Right ventricle myocardium inferior (tissue), 1 donor: Measurements from ENCODE around the gene ARMC12. TPM values are rescaled to one million over a fixed set of nuclear protein-coding genes. Genes with fewer than 3 reads are reported as not detected.

Experiments
- ATAC-seq: fragments of 200-7000 bp; cut with Tn5 transposase; one replicate; pipeline ENCODE4 v1.9.1; 2020; ENCODE audit warnings: mild to moderate bottlenecking, moderate library complexity
- DNase-seq: peaks from one replicate; pipeline ENCODE4 v3.0.0; 2021; ENCODE audit errors: missing footprints
- intact Hi-C: fragments of 100-400 bp; cut with DNase I; formaldehyde crosslinking; loops from one replicate; pipeline ENCODE4 v1.11.0; 2022
- total RNA-seq: library from RNA; stranded (reverse); fragmentation: NEBNext Ultra II Directional; extraction: Animal tissue kit (Norgen Biotek cat#: 25700); gene quantifications from one replicate; pipeline ENCODE4 v1.2.1, GENCODE V29; 2021
- donor health status: DM: no; HTN: yes; CAD: no; lungs with severe emphysema.

The ARMC12 gene
- total RNA-seq, 1 donor from 2014 or later, result not detected

DNA sequence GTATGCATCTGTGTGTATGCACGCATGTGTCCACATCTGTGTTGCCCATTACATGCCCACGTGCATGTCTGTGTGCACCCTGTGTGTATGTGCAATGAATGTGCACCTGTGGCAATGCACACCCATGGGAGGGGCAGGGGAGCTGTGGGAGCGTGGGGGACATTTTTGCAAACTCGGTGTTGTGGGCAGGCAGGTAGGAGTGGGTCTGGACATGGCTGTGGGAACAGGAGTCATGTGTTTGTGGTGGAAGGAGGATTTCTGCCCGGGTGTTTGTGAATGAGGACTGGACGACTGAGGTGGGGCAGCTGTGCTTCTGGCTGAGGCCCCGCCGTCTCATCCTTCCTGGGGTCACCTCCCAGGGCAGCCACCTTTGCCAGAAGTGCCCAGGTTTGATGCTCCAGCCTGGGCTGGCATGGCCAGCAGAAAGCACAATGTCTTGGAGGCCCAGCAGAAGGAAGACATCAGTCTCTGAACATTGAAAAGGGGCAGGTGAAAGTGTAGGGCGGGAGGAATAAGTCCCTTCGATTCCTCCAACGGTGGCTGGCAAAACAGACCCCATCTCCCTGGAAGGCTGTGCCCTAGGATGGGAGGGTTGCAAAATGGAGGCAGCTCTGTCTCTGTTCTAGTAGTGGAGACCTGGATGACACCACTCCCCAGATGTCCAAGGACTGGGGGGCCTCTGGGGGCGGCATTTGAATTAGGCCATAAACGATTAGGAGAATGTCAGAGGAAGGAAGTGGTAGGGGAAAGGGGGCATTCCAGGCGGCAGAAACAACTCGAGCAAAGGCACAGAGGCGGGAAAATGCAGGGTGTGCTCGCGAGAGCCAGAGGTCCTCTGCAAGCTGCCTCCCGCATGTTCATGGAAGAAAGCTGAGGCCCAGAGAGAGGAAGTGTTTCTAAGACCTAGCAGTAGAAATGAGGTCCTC, 19.1 kb upstream of the ARMC12 start:
- ATAC-seq (no peak), DNase-seq (no peak)
- intact Hi-C loops, result no loop called here

DNA sequence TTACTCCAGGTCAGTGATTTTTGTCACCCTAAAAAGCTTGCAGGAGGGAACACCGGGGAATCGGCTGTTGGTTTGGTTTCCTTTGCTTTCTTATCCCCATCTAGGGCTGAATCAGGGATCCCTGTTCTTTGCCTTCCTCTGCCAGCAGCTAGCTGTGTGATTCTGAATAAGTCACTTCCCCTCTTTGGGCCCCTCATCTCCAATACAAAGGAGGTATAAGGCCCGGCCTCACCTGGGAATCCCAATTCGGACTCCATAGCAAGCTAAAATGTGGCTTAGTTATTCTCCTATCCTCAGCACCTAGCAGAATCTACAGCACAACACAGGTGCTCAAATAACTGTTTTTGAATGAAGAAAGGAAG, 18.5 kb upstream of the ARMC12 start:
- intact Hi-C loops, result no loop called here
- no peak for ATAC-seq
- no peak for DNase-seq

DNA sequence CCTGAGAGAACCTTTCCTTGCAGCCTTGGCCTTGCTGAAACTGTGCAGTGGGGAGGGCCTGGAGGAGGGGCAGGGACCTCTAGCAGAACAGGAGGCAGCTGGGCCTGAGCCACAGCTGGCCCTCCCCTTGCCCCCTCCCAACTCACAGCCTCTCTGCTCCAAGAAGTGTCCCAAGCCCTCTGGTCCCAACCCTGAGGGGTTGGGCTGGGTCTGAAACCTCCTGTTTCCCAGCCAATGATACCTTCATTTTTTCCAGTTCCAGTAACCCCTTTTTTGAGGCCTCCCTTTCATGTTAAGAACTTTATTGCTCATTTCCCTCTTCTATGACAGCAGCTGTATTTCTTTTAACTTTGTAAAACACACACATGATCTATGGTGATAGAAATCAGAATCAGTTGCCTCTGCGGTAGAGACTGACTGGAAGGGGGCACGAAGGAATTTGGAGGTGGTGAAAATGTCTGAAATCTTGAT, 17.9 kb upstream of the ARMC12 start:
- peak; percentile 34 for ATAC-seq
- DNase-seq, result no peak
- intact Hi-C loops, result no loop called here

DNA sequence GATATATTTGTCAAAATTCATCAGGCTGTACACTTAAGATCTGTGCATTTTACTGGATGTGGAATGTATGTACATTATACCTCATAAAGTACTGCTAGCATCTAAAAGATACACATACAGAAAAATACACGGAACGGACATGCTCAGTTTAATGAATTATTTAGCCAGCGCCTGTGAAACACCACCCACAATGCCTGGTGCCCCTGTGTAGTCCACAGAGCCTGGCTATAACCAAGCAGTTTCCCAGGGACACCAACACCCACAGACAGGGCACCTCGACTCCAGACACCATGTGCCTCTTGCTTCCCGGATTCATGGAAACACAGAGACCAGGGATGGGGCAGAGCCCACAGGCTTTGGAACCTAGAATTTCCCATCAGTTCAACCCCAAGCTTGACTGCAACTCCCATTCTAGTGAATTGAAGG, 17.4 kb upstream of the ARMC12 start:
- no peak for DNase-seq
- intact Hi-C loops, result no loop called here
- ATAC-seq, result peak; percentile 5

DNA sequence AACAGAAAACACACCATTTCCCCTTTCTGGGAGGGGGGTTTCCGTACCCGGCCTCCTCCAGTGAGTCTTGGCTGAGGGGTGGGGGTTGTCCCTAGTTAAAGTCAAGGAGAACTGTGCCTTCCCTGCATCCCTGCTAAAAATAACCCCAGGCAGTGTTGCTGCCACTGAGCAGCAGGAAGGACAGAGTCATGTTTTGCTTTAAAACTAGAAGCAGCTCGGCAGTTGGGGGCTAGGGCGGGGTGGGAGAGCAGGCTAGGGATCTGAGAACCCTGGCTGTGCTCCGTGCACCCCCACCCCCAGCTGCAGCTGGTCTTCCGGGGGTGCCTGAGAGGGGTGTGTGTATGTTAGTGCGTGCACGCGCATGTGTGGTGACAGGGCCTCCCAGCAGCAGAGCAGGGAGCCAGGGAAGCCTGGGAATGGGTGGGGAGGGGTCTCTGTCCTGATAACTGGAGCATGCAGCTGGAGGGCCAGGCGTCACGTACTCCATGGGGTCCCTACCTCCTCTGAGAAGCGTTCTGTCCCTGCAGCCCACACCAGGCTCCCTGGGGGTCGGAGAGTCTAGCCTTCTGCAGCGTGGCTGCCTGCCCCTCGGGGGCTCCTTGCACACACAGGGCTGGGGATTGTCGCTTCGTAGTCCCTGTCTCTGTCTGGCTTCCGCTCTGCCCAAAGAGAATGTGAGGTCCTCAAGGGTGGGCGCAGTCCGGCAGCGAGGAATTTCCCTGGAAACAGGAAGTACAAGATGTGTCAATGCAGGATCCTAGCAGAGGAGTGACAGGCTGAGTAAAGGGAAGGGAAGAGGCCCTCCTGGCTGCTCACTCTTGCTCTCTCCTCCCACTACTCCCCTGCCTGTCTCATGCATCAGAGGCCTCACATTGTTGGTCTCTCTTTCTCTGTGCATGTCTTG, 16.8 kb upstream of the ARMC12 start:
- intact Hi-C loops, result no loop called here
- peak; percentile 55 for ATAC-seq
- DNase-seq, result peak; percentile 85

DNA sequence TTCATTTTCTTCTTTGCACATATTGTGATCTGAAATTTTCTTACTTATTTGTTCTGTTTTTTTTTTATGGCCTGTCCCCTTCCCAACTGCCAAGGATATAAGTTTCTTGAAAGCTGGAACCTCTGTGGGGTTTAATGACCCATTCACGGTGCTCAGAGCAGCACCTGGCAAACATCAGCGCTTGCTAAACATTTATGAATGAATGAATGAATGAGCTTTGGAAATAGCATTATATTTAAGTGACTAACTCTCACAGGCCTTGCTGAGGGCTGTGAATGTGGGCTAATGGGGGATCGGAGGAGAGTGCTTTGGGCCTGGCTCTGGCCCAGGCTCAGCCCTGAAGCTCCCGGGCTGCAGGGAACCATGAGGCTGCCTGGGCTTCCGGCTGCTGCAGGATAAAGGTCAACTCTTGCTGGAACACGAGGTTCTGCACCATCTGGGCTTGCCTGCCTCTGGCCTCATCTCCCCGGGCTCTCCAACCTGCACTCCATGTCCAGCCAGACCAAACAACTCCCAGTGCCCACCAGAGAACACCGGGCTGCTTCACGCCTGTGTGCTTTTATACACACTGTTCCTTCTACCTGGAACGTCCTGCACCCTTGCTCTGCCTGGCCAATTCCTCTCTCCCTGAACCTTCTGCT, 14.6 kb upstream of the ARMC12 start:
- peak; percentile 35 for ATAC-seq
- peak; percentile 84 for DNase-seq
- intact Hi-C loops, result loop anchor here (1.0 kb wide), 1 partner anchor 31 kb away; no protein-coding TSS in a partner anchor

DNA sequence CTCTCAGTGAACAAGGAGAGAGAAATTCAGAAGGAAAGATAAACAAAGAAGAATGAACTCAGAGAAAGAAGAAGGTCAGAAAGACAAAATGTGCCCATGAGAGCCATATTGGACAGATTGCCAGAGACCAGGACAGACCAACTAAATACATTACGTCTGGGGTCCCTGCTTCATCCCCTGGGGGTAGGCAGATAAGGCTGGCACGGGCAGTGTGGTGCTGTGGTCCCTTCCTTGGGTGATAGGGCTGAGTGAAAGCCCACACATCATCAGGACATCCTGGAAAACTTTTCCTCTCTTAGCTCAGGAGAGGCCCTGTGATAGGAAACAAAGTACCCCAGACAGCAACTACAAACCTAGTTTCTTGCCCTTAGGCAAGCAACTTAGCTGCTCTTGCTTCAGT, 13.2 kb upstream of the ARMC12 start:
- ATAC-seq (no peak), DNase-seq (no peak)
- intact Hi-C loops, result no loop called here

DNA sequence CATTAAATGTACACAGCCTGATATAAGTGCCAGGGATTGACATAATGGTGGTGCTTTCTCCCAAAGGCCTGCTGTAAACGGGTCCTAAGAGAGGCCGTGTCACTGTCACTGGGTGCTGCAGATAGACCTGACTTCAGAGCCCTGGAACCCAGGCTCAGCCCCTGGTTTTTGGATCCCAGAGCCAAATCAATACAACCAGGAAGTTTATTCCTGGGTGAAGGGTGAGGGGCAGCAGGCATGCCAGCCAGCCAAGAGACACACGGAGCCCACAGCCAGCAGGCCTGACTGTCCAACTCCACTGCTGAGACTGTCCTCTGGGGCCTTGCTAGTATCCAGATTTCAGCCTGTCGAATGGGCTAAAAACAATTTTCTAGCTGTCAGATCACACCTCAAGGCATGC, 12.8 kb upstream of the ARMC12 start:
- intact Hi-C loops, result no loop called here
- no peak for ATAC-seq
- DNase-seq, result no peak

DNA sequence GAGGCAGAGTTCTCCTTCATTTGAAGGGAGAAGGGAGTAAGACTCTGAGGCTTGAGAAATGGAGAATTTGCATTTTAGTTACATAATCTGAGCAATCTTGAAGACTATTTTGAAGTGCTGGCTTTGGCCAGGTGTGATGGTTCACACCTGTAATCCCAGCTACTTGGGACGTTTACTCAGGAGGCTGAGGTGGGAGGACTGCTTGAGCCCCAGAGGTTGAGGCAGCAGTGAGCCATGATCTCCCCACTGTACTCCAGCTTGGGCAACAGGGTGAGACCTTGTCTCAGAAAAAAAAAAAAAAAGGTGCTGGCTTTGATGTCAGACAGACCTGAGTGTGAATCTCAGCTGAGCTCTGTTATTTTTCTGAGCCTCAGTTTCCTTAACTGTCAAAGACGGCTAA, 12.4 kb upstream of the ARMC12 start:
- intact Hi-C loops, result no loop called here
- DNase-seq (no peak), ATAC-seq (no peak)

DNA sequence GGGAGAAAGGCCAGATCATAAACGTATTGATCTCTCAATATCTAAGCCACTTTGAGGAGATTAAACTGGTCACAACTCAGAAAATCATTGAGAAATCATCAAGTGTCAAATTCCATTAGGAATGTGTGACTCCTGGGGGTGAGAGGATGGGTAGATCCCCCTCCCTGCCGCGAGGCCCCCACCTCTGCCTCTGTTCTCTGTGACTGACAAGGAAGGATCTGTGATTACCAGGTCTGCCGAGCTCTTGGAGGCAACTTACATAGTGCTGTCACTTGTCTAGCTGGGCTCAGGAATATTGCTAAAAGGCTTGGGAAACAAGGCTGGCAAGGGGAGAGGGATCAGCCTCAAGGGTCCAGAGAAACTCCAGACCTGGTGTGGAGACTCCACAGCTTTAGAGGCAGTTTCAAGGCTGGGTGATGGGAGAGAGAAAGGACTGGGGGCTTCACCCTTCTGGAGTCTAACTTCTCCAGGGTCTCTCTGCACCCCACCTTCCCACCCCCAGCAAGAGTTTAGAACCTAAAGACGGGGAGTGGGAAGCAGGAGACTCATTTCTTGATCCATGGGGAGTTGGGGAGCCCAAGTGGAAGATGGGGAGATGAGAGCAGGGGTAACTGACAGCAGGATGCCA, 11.6 kb upstream of the ARMC12 start:
- intact Hi-C loops, result no loop called here
- no peak for ATAC-seq
- DNase-seq, result no peak

DNA sequence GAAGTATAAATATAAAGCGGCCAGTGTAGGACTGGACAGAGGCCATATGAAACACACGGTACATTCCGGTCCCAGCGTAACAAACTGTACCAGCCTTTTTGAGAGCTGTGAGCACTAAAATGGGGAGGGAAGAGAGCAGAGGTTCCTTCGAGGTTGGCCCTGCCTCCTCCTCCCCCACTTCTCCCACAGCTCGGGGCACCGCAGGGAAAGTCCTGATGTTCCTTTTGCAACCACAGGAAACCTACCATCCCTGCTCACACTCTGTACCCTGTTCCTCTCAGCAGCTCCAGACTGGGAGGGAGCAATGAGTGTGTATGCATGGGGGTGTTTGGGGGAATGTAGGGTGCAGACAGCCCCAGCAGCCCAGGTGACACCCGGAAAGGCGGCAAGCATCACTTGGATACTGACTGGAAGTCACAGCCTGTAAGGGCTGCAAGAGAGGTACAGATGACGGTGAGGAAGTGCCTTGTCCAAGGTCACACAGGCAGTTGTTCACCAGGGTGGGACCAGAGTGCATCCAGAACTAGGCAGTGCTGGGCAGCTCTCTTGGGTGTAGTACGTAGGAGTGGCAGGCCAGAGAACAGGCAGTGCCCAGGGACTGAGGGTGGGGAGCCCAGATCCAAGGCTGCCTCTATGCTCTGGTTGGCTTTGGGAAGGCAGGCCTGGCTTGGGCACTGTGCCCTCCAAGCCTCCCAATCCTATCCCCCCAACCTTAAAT, 11.0 kb upstream of the ARMC12 start:
- DNase-seq (peak; percentile 82), ATAC-seq (peak; percentile 43)
- intact Hi-C loops, result no loop called here

DNA sequence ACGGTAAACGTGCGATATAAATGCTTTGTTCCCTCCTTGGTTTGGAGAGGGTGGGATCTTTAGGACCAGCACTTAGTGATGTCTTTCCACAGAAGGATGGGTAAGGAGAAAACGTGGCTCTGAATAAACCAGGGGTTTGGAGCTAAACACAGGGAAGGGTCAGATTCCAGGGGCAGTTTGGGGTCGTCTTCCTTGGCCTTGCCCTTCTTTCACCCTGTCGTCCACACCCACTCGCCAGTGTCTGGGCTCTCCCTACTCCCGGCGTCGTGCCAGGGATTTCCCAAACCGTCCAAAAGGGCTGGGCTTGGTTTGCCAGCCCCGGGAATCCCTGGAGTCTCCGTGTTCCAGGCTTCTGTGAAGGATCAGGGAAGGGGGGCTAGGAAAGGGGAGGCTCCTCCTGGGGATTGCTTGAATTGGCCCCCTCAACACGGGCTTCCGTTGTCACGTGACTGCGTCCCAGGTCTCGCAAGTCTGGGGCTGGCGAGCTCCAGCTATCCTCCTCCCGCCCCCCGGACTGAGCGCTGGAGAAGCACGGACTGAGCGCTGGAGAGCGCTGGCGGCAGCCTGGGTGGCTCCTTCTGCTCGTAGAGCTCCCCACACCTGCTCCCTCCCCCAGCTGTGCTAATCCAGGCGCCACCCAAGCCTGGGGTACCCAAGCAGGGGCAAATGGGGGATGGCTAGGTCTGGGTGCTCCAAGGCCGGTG, 9.4 kb upstream of the ARMC12 start:
- DNase-seq (peak; percentile 93), ATAC-seq (peak; percentile 43)
- intact Hi-C loops, result loop anchor here (1.0 kb wide), 1 partner anchor 39 kb away; the partner anchor contains the start of gene FKBP5

DNA sequence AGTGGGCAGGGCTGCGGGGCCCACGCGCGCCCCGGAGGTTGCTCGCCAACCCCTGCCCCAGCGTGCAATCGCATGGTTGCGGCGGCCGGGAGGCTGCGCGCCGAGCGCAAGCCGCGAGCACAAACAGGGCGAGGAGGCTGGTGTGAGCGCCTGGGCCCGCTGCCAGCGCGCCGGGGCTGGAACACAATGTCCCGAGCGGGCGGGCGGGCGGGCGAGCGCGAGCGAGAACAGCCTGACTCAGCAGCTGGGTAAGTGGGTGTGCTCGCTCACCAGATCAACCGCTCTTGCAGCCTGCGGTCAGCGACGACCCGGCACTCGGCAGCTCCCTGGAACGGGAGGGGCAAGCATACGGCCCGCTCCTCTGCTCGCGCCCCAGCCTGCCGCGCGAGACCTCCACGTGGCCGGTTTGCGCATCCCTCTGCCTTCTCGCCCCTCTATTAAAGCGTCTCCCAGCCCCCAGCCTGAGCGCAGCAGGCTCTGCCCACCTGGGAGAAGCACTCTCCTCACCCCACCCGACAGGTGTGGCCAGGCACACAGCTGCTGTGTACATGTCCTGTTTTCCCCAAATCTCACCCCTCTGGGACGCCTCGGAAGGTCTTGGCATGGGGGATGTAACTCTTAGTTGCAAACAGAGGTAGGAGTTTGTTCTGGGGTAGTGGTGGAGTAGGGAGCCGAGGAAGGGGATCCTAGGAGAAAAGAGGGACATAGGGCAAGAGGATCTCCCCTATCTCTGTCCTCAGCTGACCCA, 8.7 kb upstream of the ARMC12 start:
- intact Hi-C loops, result loop anchor here (1.0 kb wide), 2 partner anchors 40 to 126 kb away; partner anchors contain the start of gene FKBP5

DNA sequence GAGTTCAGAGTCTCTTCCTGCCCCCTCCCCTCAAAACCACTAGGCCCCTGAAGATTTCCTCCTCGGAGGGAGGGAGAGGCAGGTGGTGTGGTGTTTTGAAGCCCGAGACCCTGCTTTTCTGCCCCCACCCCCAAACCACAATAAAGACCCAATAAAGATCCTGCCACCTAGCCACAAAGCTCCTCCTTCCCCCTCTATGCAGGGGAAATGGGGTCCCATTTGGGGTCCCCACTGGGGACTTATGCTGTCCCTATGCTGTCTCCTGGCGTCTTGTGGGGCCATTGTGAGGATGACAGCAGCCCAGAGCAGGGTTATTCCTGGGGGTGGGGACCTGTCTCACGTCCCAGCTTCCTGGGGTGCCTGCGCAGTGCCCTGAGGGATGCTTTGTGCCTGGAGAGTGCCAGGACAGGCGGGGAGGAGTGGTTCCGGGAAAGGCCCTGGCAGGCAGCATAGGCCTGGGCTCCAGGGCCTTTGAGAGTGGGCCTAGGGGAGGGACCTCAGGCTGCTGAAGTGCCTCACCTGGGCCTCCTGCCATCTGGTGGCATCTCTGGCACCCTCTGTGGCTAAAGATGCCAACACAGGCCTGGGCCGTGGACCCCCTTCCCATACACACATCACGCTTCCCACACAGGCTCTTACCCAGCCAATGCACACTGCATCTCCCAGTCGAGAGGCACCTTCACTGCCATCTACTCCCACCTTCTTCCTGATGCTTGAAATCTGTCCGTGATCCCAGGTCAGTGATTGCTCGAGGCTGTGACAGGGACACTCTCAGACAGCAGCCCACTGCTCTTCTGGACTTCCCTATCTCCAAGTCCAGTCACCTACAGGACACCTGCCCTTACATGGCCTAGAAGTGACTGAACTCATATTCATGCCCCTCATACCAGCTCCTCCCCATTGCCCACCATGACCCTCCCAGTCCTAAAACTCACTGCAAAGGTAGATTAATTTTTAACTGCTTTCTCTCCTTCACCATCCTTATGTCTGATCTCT, 7.9 kb upstream of the ARMC12 start:
- intact Hi-C loops, result loop anchor here (1.0 kb wide), 1 partner anchor 127 kb away; no protein-coding TSS in a partner anchor
- DNase-seq (peak; percentile 83), ATAC-seq (peak; percentile 3)

More for the DNA sequence above, 8.7 kb upstream of the ARMC12 start:
- peak; percentile 63 for ATAC-seq
- peak; percentile 98 for DNase-seq

DNA sequence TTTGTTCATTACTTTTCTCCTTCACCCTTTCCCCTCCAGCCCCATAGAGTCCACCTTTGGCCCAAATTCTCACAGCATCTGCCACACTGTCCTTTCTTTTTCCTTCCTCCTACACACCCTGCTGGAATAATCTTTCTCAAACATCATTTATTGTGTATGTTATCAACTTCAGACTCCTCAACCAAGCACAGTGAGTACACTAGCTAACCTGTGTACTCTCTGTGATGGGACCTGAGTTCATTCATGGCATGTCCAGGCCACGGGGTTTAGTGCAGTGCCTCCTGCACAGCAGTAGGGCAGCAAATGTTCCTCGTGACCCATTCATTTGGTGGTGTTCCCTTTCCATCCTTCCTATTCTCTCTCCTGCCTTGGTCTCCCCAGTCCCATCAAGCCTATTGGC, 7.1 kb upstream of the ARMC12 start:
- DNase-seq (no peak), ATAC-seq (no peak)
- intact Hi-C loops, result no loop called here
